HFFc6 (cell line): Measurements from ENCODE around the gene MRC1. TPM values are rescaled to one million over a fixed set of nuclear protein-coding genes. Genes with fewer than 3 reads are reported as not detected.

ENCODE experiments used
- DNase-seq: peaks from one replicate; pipeline ENCODE4 v3.0.0-alpha.2; 2018
- H3K27ac Mint-ChIP-seq: 2 replicates; pipeline ENCODE4 v1.8.0; 2020; ENCODE audit warnings: mild to moderate bottlenecking, mixed read lengths
- H3K27me3 Mint-ChIP-seq: 2 replicates; pipeline ENCODE4 v1.8.0; 2021; ENCODE audit warnings: mild to moderate bottlenecking, moderate library complexity, mixed read lengths; ENCODE audit not compliant: insufficient read depth
- H3K36me3 Mint-ChIP-seq: 2 replicates; pipeline ENCODE4 v1.8.0; 2021; ENCODE audit warnings: low read depth, mixed read lengths
- H3K4me1 Mint-ChIP-seq: 2 replicates; pipeline ENCODE4 v1.8.0; 2020; ENCODE audit warnings: low read depth, mixed read lengths
- H3K4me3 Mint-ChIP-seq: 2 replicates; pipeline ENCODE4 v1.8.0; 2020; ENCODE audit warnings: mild to moderate bottlenecking, moderate library complexity, mixed read lengths
- H3K9me3 Mint-ChIP-seq: 2 replicates; pipeline ENCODE4 v1.8.0; 2020; ENCODE audit warnings: mild to moderate bottlenecking, mixed read lengths
- total RNA-seq, 6 experiments: library from RNA; stranded (reverse); fragmentation: NEBNext Ultra II Directional; extraction: Animal tissue kit (Norgen Biotek cat#: 25700); gene quantifications; 2 replicates in 1 of 6; 3 replicates in 5 of 6; pipeline ENCODE4 v1.2.3, GENCODE V29; 2021
- TF ChIP-seq, protein P1 (sequence below): fragments of 200-600 bp; sonication (generic); IDR thresholded peaks from 2 replicates; pipeline ENCODE4 v1.5.0; 2021; ENCODE audit warnings: antibody characterized with exemption, mild to moderate bottlenecking

MRC1 gene
- total RNA-seq, 6 experiments from 2014 or later: 0.02 to 0.06 TPM; not detected in 4

DNA sequence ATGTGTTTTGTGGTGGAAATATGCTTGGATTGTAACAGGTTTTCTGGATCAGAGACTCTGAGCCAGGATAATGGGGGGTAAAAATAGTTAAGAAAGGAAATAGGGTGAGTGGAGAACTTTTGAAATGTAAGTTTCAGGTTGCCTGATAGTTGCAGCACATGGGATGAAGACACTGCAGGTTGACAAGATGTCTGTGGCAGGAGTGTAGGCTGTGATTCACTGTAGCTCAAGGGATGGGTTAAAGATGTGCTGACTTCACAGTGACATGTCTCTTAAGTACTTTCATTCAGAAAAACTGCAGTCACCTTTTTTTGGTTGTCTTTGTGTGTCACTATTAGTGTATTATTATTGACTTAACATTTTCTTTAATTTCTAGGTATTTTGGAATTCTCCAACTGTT, 79.0 kb downstream of the MRC1 start:
- no peak for DNase-seq

DNA sequence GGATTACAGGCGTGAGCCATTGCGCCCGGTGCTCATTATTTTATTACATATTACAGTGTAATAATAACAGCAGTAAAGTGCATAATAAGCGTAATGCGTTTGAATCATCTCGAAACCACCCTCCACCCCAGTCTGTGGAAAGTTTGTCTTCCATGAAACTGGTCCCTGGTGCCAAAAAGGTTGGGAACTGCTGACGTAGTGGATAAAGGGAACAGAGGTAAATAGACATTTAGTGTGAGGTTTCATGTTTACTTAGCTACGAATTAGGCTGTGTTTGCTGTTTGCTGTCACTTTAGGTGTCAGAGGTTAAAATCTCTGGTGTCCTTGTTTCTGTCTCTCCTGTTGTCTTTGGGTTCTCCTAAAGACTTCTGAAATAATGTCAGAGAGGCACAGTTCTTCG, 82.3 kb downstream of the MRC1 start:
- Mint-ChIP-seq H3K4me3 (no peak overlapping the region), H3K36me3 (no peaks in the 10 kb centered on the region), H3K4me1 (no peaks in the 10 kb centered on the region), H3K9me3 (no peaks in the 10 kb centered on the region), H3K27me3 (peaks cover 14% of the 10 kb centered on the region), H3K27ac (no peak overlapping the region)
- DNase-seq: no peak
- TF ChIP-seq, protein P1, sequence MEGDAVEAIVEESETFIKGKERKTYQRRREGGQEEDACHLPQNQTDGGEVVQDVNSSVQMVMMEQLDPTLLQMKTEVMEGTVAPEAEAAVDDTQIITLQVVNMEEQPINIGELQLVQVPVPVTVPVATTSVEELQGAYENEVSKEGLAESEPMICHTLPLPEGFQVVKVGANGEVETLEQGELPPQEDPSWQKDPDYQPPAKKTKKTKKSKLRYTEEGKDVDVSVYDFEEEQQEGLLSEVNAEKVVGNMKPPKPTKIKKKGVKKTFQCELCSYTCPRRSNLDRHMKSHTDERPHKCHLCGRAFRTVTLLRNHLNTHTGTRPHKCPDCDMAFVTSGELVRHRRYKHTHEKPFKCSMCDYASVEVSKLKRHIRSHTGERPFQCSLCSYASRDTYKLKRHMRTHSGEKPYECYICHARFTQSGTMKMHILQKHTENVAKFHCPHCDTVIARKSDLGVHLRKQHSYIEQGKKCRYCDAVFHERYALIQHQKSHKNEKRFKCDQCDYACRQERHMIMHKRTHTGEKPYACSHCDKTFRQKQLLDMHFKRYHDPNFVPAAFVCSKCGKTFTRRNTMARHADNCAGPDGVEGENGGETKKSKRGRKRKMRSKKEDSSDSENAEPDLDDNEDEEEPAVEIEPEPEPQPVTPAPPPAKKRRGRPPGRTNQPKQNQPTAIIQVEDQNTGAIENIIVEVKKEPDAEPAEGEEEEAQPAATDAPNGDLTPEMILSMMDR: no peak

More for the DNA sequence above, 79.0 kb downstream of the MRC1 start:
- TF ChIP-seq, protein P1: no peak
- H3K36me3 Mint-ChIP-seq: no peaks in the 10 kb centered on the region
- no peaks in the 10 kb centered on the region; the same call in 1 of the 2 replicates for H3K9me3 Mint-ChIP-seq
- no peaks in the 10 kb centered on the region for H3K4me1 Mint-ChIP-seq
- H3K27ac Mint-ChIP-seq: no peak overlapping the region
- H3K27me3 Mint-ChIP-seq: peaks cover 18% of the 10 kb centered on the region
- H3K4me3 Mint-ChIP-seq: no peak overlapping the region

DNA sequence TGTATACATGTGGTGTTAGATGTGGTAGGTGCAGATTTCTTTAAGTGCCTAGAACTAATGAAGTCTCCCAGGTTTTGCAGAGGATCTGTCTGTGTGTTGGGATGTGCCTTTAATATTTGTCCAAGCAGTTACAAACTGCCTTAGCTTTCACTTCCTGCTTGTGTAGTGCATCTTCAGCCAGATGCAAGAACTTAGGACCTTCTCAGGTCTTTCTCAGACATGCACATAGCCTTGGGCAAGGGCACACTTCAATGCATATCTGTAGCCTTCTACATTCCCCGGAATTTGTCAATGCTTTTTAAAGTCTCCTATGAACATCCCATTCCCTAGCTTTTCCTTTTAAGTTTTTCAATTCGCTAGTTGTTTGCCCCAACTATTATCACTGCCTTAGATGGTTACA, 95.4 kb downstream of the MRC1 start:
- no peak overlapping the region for H3K4me3 Mint-ChIP-seq
- H3K4me1 Mint-ChIP-seq: peaks cover 12% of the 10 kb centered on the region
- TF ChIP-seq, protein P1: no peak
- DNase-seq: no peak
- H3K9me3 Mint-ChIP-seq: no peaks in the 10 kb centered on the region
- H3K27me3 Mint-ChIP-seq: 0 out of 2 replicates have a peak, but pooled peaks cover 6% of the 10 kb centered on the region
- H3K27ac Mint-ChIP-seq: no peak overlapping the region
- no peaks in the 10 kb centered on the region for H3K36me3 Mint-ChIP-seq

DNA sequence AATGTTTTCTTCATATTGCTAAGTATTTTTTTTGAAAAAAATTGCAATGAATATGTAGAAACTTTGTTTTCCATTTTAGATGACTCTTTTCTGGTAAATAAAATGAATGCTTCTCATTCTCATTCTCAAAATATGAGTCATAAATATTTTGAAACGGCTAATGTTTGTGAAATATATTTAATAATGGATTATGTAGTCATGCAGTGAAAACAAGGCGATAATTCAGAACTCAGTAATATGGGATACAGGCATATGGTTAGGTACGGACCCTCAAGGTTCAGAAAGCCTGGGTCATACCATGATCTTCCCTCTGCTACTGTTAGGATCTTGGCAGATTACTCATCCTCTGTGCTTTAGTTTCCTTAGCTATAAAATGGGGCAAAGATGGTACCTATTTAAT, 96.3 kb downstream of the MRC1 start:
- Mint-ChIP-seq H3K36me3 (no peaks in the 10 kb centered on the region), H3K27ac (no peak overlapping the region), H3K4me1 (peaks cover 17% of the 10 kb centered on the region), H3K27me3 (0 out of 2 replicates have a peak, but pooled peaks cover 6% of the 10 kb centered on the region), H3K4me3 (no peak overlapping the region), H3K9me3 (no peaks in the 10 kb centered on the region)
- no peak for DNase-seq
- TF ChIP-seq, protein P1: no peak

DNA sequence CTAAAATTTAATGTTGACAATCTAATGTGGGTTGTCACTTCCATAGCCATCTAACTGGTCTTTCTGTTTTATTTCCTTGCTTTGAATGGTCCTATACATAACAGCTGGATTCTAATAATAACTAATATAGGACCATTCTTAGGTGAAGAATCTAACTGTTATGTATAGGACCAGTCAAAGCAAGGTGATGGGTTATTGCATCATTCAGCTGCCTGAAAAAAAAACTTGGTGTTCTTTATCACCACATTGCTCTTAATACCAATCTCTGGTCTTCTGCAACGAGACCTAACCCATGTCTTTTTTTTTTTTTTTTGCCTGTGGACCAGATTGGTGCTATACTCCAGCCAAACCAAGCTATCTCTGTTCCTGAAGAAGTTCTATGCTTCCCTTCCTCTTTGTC, 96.9 kb downstream of the MRC1 start:
- DNase-seq: no peak
- Mint-ChIP-seq H3K4me1 (peaks cover 17% of the 10 kb centered on the region), H3K9me3 (no peaks in the 10 kb centered on the region), H3K27me3 (0 out of 2 replicates have a peak, but pooled peaks cover 6% of the 10 kb centered on the region), H3K27ac (no peak overlapping the region), H3K4me3 (no peak overlapping the region), H3K36me3 (no peaks in the 10 kb centered on the region)
- TF ChIP-seq, protein P1: no peak

DNA sequence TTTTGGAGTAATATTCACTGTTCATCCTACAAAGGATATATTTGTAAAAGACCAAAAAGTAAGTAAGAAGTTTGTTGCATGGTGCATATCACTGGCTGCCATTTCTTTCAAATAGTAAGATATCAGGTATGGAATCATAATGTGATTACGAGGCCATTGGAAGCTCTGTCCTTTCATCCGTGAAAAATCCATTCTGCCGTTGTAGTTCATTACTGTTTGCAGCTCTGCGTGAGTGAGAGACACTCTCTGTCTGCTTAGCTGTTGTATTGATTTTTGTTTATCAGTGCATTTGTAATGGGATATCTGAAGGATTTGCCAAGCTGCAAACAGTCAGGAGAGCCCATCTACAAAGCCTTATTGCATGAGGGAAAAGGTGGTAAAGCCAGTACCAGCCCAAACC, 98.5 kb downstream of the MRC1 start:
- Mint-ChIP-seq H3K27me3 (peaks cover 13% of the 10 kb centered on the region), H3K4me1 (peaks cover 17% of the 10 kb centered on the region), H3K27ac (no peak overlapping the region), H3K36me3 (no peaks in the 10 kb centered on the region), H3K9me3 (no peaks in the 10 kb centered on the region), H3K4me3 (no peak overlapping the region)
- TF ChIP-seq, protein P1: no peak
- no peak for DNase-seq
